SKM-1 (cell line): ENCODE results near the gene SIK2.

Source experiments
- DNase-seq: peaks from one replicate; lab custom pipeline; 2025; ENCODE audit not compliant: unreplicated experiment; lab: John Stamatoyannopoulos, UW

The SIK2 gene

GRCh38 chr11:111581341-111581740, 20.9 kb upstream of the SIK2 start:
- no peak for DNase-seq

DNA sequence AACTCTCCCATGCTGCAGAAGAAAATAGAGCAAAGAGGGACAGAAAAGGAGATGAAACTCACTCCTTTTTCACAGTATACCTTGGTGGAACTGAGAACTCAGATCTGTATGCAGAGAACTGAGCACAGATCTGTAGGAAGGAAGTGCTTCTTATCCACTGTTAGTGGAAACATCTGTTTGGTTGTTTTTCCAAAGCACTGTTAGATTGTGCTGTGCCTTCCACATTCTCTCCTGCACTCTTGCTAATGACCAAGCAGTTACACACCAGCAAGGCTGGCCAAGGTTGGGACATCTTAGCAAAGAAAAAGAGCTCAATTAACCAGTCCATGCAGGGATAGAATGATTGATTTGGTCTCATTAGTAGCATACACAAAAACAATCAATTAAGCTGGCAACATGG, 20.1 kb upstream of the SIK2 start:
- DNase-seq, result no peak

GRCh38 chr11:111582881-111583280, 19.4 kb upstream of the SIK2 start:
- no peak for DNase-seq

GRCh38 chr11:111585371-111585770, 16.9 kb upstream of the SIK2 start:
- no peak for DNase-seq

DNA sequence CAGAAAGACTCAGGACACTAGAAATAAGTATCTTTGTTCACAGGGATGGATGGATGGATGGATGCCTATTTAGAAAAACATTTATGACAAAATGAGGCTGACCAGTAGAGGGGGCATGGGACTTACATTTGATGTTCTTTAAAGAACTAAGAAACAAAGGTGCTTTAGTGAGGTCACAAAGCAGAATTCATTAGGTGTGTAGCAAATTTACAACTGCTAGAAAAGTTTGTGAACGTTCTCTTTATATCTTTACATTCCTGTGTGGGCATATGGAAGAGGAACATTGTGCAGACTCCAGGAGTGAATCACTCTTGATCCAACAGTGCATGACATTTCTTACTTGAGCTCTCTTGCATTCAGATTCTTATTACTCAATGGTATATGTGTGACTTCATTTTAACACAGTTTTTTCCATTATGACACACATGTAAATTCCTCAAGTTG, 15.8 kb upstream of the SIK2 start:
- no peak for DNase-seq

GRCh38 chr11:111589114-111589513, 13.1 kb upstream of the SIK2 start:
- no peak for DNase-seq

- DNase-seq, result no peak
Observed at GRCh38 chr11:111589886-111590499, 12.3 kb upstream of the SIK2 start.

DNA sequence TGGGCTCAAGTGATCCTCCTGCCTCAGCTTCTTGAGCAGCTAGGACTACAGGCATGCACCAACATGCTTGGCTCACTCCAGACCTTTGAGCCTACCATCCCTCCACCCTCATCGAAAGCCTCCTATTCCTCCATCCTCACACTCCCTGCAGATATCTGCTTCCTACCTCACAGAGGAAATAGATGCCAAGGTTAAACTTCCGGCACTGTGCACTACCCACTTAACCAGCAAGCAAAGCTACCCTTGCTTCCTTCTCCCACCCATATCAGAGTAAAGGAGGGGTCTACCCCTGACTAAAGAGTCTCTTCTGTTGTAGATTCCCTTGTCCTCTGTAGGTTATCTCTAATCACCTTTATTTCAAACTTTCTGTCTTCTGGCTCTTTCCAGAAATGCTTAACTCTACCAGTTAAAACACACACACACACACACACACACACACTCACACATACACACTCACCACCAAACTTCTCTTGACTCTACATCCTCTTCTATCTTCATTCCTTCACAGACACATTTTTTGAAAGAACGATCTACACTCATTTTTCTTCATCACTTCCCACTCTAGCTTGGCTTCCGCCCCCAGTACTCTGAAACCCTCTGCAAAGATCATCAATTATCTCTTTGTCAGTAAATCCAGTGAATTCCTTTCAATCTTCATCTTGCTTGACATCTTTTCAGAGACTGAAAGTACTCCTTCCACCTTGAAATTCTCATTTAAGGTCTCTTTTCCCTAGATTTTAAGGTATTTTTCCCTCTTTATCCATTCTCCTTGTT, 10.9 kb upstream of the SIK2 start:
- no peak for DNase-seq

GRCh38 chr11:111592491-111592890, 9.8 kb upstream of the SIK2 start:
- no peak for DNase-seq

DNA sequence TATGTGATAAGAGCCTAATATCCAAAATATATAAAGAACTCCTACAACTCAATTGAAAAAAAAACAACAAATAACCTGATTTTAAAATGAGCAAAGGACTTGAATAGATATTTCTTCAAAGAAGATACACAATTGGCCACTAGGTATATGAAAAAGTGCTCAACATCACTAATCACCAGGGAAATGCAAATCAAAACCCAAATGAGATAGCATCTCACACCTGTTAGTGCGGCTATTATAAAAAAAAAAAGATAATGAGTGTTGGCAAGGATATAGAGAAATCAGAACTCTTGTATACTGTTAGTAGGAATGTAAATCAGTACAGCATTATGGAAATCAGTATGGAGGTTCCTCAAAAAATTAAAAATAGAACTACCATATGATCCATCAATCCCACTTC, 5.9 kb upstream of the SIK2 start:
- no peak for DNase-seq

GRCh38 chr11:111598148-111598547, 4.1 kb upstream of the SIK2 start:
- no peak for DNase-seq

DNA sequence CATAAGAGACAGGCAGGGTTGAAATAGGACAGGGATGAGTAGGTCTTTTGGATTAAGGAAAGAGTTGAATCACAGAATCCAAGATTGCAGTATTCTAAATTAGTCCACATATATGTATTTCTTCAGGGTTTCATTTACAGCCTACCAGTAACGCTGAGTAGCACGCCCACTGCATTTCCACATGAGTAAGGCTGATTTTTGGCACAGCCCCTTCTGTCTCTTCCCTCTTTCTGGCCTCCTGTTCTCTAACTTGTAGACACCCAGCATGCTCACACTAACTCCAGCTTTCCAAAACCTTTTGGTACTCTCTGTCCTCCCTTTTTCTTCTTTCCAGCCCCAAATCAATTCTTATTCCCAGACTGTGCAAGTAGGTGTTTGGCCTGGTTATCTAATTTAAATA, 3.7 kb upstream of the SIK2 start:
- no peak for DNase-seq

- DNase-seq, result no peak
Observed at GRCh38 chr11:111601636-111601978, 642 bp upstream of the SIK2 start.

- no peak for DNase-seq
Observed at GRCh38 chr11:111602865-111603610, 789 bp downstream of the SIK2 start.

GRCh38 chr11:111603611-111604130, 1.4 kb downstream of the SIK2 start:
- no peak for DNase-seq

GRCh38 chr11:111604392-111605009, 2.3 kb downstream of the SIK2 start:
- peak; percentile 49 for DNase-seq

- no peak for DNase-seq
Observed at GRCh38 chr11:111605681-111606080, 3.4 kb downstream of the SIK2 start.

DNA sequence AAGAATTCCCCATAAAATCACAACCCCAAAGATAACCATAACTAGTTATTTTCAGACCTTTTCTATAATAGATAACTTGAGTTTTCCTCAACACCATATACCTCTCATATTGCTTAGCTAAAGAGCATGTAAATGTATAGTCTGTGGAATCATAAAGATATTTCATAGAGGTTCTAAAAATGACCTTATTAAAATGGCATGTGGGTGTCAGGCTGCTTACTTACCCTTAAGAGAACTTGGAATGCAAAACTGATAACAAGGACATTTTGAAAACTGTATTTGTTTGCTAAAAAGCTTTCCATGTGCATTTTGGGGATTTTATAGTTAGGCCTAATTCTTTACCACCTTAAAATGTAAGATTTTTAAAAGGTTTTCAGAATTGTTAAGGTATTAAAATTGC, 4.7 kb downstream of the SIK2 start:
- DNase-seq, result no peak

DNA sequence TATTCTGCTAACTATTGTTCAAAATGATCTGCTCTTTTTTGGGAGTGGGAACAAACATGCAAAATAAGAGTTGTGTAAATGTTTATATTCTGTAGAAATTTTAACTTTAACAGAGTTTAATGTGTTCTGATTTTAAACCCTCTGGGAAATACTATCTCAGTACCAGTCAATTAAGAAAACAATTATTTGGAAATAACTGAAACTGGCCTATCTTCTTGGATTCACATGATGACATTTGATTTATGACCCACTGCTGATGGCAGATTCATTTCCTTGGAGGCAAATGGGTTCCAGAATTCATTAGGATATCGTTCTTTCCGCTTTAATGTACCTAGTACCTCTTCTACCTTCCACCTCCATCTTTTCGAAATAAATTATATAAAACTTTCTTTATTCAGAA, 5.5 kb downstream of the SIK2 start:
- DNase-seq, result no peak

DNA sequence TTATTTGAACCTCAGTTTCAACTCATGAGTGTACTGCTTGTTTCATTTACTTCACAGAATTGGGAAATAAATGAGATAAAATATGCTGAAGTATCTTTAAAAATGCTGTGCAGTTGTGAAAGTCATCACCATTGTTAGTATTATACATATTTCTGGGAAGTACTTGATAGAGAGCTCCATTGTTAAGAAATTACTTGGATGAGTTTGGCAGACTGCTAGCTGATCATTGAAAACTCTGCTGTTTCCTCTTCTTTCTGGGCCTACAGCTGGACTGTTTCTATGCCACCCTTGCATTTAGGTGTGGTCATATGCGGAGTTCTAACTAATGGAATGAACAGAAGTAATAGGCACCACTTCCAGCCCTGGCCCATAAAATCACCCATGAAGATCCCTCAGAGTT, 10.0 kb downstream of the SIK2 start:
- DNase-seq, result no peak

DNA sequence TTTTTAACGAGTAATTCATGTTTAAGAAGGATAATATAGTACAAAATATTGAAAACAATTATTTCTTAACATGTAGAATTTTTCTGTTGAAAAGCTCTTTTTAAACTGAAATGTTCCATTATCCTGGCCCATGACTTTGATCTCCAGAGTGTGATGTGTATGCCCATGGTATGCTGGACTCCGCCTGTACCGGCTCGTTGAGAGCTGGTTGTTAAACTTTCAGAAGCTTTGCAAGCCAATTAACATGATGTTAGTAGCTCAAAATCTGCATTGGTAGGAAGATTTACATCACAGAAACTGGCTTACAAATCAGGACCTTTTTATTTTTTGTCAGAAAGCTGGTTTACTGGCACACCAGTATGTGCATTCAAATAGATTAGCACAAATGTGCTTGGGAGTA, 15.0 kb downstream of the SIK2 start:
- no peak for DNase-seq

DNA sequence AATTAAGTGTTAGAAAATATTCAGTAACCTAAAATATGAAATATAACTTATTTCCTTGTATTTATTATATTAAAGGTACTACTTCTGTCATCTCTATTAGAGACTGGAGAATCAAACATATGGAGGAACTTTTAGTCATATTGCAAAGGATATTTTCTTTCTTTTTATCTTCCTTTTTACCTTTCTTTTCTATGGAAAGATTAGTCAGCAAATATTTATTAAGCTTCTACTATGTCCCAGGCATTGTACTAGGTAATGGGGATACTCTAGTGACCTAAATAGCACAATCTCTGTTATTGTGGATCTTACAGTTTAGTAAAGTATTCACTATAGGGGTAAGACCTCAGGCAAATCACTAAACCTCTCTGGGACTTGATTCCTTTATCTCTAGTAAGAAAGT, 18.3 kb downstream of the SIK2 start:
- no peak for DNase-seq
